ENCODE results near the gene SEC61A2.

Gene SEC61A2

DNA sequence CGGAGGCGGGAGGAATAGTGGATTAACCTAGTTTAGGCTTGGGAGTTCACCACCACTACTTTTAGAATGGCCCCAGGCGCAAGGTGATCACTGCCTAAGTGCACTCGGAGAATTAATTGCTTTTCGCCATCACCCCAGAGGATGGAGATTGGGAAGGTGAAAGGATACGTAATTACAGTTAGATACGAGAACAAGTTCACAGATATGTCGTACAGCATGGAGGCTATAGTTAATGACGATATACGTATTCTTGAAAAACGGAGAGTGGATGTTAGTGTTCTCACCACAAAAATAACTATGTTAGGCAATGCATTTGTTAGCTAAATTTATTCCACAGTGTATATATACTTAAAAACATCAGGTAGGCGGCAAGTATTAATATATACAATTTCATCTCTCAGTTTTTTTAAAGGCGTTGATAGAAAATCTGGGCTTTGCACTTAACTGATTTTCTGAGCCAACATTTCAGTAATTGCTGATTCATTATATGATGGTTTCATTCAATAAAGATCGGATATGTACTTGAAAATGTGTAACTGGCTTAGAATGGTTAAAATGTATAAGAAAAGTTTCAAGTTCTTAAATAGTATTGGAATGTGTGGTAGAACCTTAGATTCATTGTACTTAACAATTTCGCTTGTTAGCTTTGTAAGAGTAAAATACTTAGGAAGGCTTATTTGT lies 67.2 kb downstream of the SEC61A2 start:
- no peak for DNase-seq (ENCODE audit: low read depth in 2 of 2)

- no peak for DNase-seq (ENCODE audit: low read depth in 2 of 2)
These were observed 68.7 kb downstream of the SEC61A2 start for GRCh38 chr10:12198156-12198555.

- DNase-seq (ENCODE audit: low read depth in 2 of 2), result no peak
These were observed 71.4 kb downstream of the SEC61A2 start for GRCh38 chr10:12200850-12201249.

GRCh38 chr10:12201543-12201942 lies 72.1 kb downstream of the SEC61A2 start:
- no peak for DNase-seq (ENCODE audit: low read depth in 2 of 2)

- DNase-seq (ENCODE audit: low read depth in 2 of 2), result no peak
These were observed 72.7 kb downstream of the SEC61A2 start for GRCh38 chr10:12202226-12202625.

DNA sequence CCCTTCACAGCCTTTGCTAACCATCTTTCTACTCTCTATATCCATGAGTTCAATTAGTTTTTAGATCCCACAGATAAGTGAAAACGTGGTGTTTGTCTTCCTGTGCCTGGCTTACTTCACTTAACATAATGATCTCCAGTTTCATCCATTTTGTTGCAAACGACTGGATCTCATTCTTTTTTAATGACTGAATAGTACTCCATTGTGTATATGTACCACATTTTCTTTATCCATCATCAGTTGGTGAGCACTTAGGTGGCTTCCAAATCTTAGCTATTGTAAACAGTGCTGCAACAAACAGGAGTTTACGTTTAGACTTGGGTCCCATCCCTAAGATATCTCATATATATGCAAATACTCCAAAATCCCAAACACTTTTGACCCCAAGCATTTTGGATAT lies 75.6 kb downstream of the SEC61A2 start:
- no peak for DNase-seq (ENCODE audit: low read depth in 2 of 2)

GRCh38 chr10:12207114-12207513 lies 77.6 kb downstream of the SEC61A2 start:
- DNase-seq (ENCODE audit: low read depth in 2 of 2), result no peak

GRCh38 chr10:12208460-12208859 lies 79.0 kb downstream of the SEC61A2 start:
- DNase-seq (ENCODE audit: low read depth in 2 of 2), result no peak

- DNase-seq (ENCODE audit: low read depth in 2 of 2), result no peak
These were observed 83.0 kb downstream of the SEC61A2 start for GRCh38 chr10:12212454-12212853.

DNA sequence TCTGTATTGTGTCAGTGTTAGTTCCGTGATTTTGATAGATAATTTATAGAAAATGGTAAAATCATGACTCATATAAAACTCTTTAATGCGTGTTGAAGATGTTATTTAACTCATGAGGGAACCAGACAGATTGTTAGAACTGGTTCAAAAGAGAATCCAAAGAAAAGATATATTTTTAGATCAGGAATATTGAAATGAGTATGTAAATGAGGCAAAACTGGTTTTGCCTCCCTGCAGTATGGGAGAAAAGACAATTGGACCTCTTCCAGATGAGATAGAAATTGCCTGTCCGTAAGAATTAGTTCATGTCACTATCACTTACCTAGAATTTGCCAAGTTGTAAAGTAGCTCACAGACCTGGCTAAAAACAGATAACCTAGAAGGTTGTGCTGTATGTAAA lies 84.1 kb downstream of the SEC61A2 start:
- DNase-seq (ENCODE audit: low read depth in 2 of 2), result no peak

GRCh38 chr10:12214093-12214492 lies 84.6 kb downstream of the SEC61A2 start:
- no peak for DNase-seq (ENCODE audit: low read depth in 2 of 2)

DNA sequence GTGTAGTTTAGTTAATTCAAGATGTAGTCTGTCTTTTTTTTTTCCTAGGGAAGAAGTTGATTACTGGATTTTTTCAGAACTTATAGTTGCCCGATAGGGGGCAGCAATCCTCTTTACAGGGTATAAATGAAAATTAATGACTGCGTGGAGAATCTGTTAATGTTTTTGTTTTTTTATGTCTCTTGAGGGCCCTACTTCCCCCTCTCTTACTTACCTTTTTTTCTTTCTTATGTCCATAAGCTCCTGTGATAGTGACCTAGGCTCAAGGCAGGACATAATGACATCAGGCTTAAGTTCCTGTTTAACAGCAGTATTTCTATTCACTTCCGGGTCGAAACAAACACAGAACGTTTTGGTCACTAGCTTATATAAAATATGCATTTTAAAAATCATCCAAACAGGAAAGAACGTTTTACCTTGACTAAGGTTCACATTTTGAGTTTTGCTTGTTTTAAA lies 85.3 kb downstream of the SEC61A2 start:
- DNase-seq (ENCODE audit: low read depth in 2 of 2), result no peak

Data from stimulated activated CD4-positive, alpha-beta T cell treated with anti-CD3 and anti-CD28 coated beads, Interleukin-12 subunit alpha, Interleukin-12 subunit beta, amount 100 ng/mL, for 24 hours (primary cell).